ENCODE measurements around the gene GCNA.
"Not testable (repeated sequence)": the region's sequence is repeated elsewhere in the genome, so short reads cannot be mapped to it uniquely, and the experiment has no call there.

The GCNA gene

DNA sequence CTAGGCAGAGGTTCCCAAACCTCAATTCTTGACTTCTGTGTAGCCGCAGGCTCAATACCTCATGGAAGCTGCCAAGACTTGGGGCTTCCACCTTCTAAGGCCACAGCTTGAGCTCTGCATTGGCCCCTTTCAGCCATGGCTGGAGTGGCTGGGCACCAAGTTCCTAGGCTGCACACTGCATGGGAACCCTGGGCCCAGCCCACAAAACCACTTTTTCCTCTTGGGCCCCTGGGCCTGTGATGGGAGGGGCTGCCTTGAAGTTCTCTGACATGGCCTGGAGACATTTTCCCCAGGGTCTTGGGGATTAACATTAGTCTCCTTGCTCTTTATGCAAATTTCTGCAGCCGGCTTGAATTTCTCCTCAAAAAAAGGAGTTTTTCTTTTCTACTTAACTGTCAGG is 75.1 kb downstream of the GCNA start:
- no peaks in the 10 kb centered on the region for H3K9me3 ChIP-seq (ENCODE audit: severe bottlenecking)
- H3K36me3 ChIP-seq, result no peaks in the 10 kb centered on the region
- H3K27me3 ChIP-seq (ENCODE audit: insufficient read depth, low read depth, severe bottlenecking), result no peaks in the 10 kb centered on the region
- TF ChIP-seq, protein P1, sequence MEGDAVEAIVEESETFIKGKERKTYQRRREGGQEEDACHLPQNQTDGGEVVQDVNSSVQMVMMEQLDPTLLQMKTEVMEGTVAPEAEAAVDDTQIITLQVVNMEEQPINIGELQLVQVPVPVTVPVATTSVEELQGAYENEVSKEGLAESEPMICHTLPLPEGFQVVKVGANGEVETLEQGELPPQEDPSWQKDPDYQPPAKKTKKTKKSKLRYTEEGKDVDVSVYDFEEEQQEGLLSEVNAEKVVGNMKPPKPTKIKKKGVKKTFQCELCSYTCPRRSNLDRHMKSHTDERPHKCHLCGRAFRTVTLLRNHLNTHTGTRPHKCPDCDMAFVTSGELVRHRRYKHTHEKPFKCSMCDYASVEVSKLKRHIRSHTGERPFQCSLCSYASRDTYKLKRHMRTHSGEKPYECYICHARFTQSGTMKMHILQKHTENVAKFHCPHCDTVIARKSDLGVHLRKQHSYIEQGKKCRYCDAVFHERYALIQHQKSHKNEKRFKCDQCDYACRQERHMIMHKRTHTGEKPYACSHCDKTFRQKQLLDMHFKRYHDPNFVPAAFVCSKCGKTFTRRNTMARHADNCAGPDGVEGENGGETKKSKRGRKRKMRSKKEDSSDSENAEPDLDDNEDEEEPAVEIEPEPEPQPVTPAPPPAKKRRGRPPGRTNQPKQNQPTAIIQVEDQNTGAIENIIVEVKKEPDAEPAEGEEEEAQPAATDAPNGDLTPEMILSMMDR (IDR thresholded peaks at IDR 0.05; ENCODE audit: low read depth, low read length), result no peak
- H3K27ac ChIP-seq, result no peak overlapping the region
- H3K4me3 ChIP-seq (ENCODE audit: low read depth, low read length), result no peak overlapping the region
- DNase-seq, result no peak

DNA sequence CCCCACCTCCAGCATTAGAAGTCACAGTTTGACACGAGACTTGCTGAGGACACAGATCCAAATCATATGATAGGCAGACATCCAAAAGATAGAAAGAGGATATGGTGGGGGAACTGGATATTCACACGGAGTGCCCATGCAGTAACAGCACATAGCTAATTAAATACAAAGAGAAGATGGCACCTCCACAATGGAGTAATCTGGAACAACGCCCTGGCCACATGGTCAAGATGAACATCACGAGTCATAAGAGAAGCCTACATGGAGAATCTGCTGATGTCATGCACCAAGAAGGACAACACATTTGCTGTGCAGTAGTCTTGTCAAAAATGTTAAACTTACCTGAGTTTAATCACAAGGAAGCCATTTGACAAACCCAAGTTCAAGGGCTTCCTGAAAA is 79.0 kb downstream of the GCNA start:
- Histone ChIP-seq H3K4me3 (ENCODE audit: low read depth, low read length) (no peak overlapping the region), H3K9me3 (ENCODE audit: severe bottlenecking) (no peaks in the 10 kb centered on the region), H3K27ac (no peak overlapping the region), H3K27me3 (ENCODE audit: insufficient read depth, low read depth, severe bottlenecking) (peaks cover 11% of the 10 kb centered on the region), H3K36me3 (no peaks in the 10 kb centered on the region)
- DNase-seq, result no peak
- TF ChIP-seq, protein P1 (IDR thresholded peaks at IDR 0.05; ENCODE audit: low read depth, low read length), result no peak

DNA sequence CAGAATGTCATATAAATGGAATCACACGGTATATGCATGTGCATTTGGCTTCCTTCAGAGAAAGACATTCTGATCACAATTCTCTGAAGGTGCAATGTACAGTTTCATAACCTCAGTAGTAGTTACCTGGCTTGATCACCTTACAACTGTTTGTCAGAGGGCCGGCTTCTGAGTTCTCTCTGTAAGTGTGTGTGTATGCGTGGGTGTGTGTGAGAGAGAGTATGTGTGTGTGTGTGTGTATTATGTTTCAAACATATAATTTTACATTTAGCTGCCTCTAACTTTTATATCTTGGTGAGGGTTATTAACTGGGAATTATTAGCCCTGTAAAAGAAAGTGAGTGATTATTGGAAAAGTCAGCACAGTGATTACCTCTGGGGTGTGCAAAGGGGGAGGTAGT is 81.1 kb downstream of the GCNA start:
- no peaks in the 10 kb centered on the region for H3K36me3 ChIP-seq
- H3K27me3 ChIP-seq (ENCODE audit: insufficient read depth, low read depth, severe bottlenecking), result peaks cover 11% of the 10 kb centered on the region
- H3K4me3 ChIP-seq (ENCODE audit: low read depth, low read length), result no peak overlapping the region
- DNase-seq, result no peak
- H3K9me3 ChIP-seq (ENCODE audit: severe bottlenecking), result no peaks in the 10 kb centered on the region
- TF ChIP-seq, protein P1 (IDR thresholded peaks at IDR 0.05; ENCODE audit: low read depth, low read length), result no peak
- H3K27ac ChIP-seq, result no peak overlapping the region

DNA sequence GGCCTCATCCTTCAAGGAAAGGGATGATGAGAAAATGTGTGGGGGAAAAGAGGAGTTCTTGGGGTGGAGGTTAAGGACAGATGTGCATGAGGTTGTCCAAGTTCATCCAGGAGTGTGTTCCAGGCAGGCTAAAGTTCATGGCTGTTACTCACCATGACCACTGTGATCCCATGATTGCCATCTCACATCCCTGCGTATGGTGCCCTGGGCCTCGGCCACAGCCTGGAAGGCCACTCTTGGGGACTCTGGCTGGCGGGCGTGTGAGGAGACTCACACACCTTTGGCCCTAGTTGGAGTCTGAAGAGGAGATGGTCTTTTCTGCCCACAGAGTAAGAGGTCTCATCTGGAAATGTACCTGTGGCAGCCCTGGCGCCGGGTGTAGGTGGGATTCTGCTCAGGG is 81.7 kb downstream of the GCNA start:
- peaks cover 11% of the 10 kb centered on the region for H3K27me3 ChIP-seq (ENCODE audit: insufficient read depth, low read depth, severe bottlenecking)
- H3K36me3 ChIP-seq, result no peaks in the 10 kb centered on the region
- no peak overlapping the region for H3K27ac ChIP-seq
- DNase-seq, result no peak
- TF ChIP-seq, protein P1 (IDR thresholded peaks at IDR 0.05; ENCODE audit: low read depth, low read length), result no peak
- no peak overlapping the region for H3K4me3 ChIP-seq (ENCODE audit: low read depth, low read length)
- H3K9me3 ChIP-seq (ENCODE audit: severe bottlenecking), result no peaks in the 10 kb centered on the region

DNA sequence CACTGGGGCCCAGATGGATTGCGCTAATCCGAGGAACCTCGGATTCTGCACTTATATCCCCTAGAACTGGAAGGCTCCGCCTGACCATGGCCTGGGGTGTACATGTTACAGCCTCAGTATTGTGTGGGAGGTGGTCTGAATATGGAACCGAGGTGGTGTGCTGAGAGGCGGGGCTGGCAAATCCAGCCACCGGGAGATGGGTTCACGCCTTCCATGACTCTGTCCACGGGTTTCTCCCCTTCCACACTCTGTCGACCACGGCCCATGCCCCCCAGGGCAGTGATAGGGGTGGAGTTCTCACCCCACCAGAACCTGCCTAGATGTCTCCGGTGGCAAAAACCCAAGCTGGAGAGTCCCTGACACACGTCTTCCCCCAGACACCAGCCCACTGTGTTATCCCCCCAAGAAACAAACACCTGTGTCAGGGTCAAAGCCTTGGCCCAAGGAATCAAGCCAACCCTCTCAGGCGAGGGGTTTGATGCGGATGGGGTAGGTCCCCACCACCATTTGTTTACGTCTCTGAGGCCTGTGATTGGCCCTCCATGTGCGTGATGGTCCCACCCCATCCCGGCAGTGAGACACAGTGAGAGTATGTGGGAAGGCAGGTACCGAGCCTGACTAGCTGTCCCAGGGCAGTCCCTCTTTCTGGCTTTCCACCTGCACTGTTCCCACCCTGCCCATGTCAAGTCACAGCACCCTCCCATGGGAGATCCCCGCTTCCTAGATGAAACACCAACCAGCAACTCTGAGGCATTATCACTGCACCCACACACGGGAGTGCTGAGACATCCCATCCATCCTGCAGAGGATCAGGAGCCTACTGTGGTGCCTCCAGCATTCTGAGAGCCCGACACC is 82.6 kb downstream of the GCNA start:
- H3K9me3 ChIP-seq (ENCODE audit: severe bottlenecking), result no peaks in the 10 kb centered on the region
- TF ChIP-seq, protein P1 (IDR thresholded peaks at IDR 0.05; ENCODE audit: low read depth, low read length), result no peak
- H3K36me3 ChIP-seq, result no peaks in the 10 kb centered on the region

DNA sequence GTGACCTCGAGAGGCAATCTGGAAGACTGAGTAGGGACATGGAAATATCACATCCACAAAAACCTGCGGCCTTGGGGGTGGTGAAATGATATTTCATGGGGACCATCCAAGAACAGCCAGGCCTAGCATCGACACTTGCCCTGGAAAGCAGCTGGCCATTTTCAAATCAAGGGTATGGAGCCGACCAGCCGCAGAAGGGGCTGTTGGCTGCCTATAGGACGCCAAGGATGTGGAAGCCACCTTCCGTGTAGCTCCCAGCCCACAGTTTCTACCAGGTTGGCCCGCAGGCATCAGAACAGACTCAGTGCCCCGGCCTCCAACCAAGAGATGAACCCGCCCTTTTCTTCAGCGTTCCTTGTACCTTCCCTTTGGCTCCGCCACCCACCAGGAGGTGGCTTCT is 83.7 kb downstream of the GCNA start:
- H3K36me3 ChIP-seq, result no peaks in the 10 kb centered on the region
- H3K27ac ChIP-seq, result no peak overlapping the region
- TF ChIP-seq, protein P1 (IDR thresholded peaks at IDR 0.05; ENCODE audit: low read depth, low read length), result no peak
- DNase-seq, result no peak
- no peak overlapping the region for H3K4me3 ChIP-seq (ENCODE audit: low read depth, low read length)
- peaks cover 11% of the 10 kb centered on the region for H3K27me3 ChIP-seq (ENCODE audit: insufficient read depth, low read depth, severe bottlenecking)
- H3K9me3 ChIP-seq (ENCODE audit: severe bottlenecking), result no peaks in the 10 kb centered on the region

More for the DNA sequence above, 82.6 kb downstream of the GCNA start:
- Histone ChIP-seq H3K4me3 (ENCODE audit: low read depth, low read length) (no peak overlapping the region), H3K27ac (no peak overlapping the region), H3K27me3 (ENCODE audit: insufficient read depth, low read depth, severe bottlenecking) (peaks cover 11% of the 10 kb centered on the region)
- no peak for DNase-seq

DNA sequence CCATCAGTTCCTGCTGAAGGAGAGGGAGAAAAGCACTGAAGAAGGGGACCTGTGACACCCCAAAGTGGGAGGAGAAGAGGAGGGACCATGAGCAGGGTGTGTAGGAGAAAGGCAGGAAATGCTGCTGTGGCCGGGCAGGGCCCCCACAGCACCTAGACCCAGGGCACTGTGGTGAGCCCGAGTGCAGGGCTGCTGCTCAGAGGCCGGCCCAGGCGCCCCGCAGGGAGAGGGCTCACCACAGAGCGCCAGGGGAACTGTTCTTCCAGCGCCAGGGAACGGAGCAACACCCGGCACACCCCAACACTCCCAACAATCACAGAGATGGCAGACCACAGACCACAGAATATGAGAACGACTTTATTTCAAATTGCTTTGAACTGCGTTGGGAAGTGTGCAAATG is 84.4 kb downstream of the GCNA start:
- not testable (repeated sequence) for H3K9me3 ChIP-seq (ENCODE audit: severe bottlenecking); DNase-seq; H3K27ac ChIP-seq; H3K36me3 ChIP-seq; H3K4me3 ChIP-seq (ENCODE audit: low read depth, low read length)
- peaks cover 19% of the 10 kb centered on the region for H3K27me3 ChIP-seq (ENCODE audit: insufficient read depth, low read depth, severe bottlenecking)
